Retinal pigment epithelial cell (primary cell): ENCODE results near the gene SCAF11.

Experiments used
- DNase-seq: peaks from one replicate; pipeline ENCODE4 v3.0.0-alpha.2; 2010; ENCODE audit warnings: low read depth
- H3K4me3 ChIP-seq: 2 replicates; pipeline ENCODE4 v1.5.1; 2011; ENCODE audit warnings: mild to moderate bottlenecking, low read length, control low read depth, moderate library complexity
- CTCF ChIP-seq: conservative IDR thresholded peaks from 2 replicates; pipeline ENCODE4 v1.5.1; 2011; ENCODE audit warnings: low read depth, low read length, control low read depth, inconsistent platforms

Gene SCAF11

GRCh38 chr12:45893240-45893639, 97.1 kb downstream of the SCAF11 start:
- H3K4me3 ChIP-seq: no peak overlapping the region
- TF ChIP-seq CTCF: peak; percentile 47
- DNase-seq: peak; percentile 4

GRCh38 chr12:45890276-45890675, 100.1 kb downstream of the SCAF11 start:
- no peak for TF ChIP-seq CTCF

GRCh38 chr12:45887544-45887943, 102.8 kb downstream of the SCAF11 start:
- DNase-seq: no peak
- TF ChIP-seq CTCF: no peak

More at GRCh38 chr12:45890276-45890675, 100.1 kb downstream of the SCAF11 start:
- DNase-seq: no peak
- no peak overlapping the region for H3K4me3 ChIP-seq

GRCh38 chr12:45886685-45887084, 103.7 kb downstream of the SCAF11 start:
- no peak for TF ChIP-seq CTCF
- no peak for DNase-seq
- H3K4me3 ChIP-seq: no peak overlapping the region

More at GRCh38 chr12:45887544-45887943, 102.8 kb downstream of the SCAF11 start:
- no peak overlapping the region for H3K4me3 ChIP-seq

- no peak overlapping the region for H3K4me3 ChIP-seq
- no peak for DNase-seq
- no peak for TF ChIP-seq CTCF
Measured at GRCh38 chr12:45883187-45883586, 107.2 kb downstream of the SCAF11 start.

- TF ChIP-seq CTCF: no peak
- no peak for DNase-seq
- H3K4me3 ChIP-seq: no peak overlapping the region
Measured at GRCh38 chr12:45880533-45880932, 109.8 kb downstream of the SCAF11 start.

GRCh38 chr12:45879363-45879895, 110.9 kb downstream of the SCAF11 start:
- H3K4me3 ChIP-seq: no peak overlapping the region
- DNase-seq: no peak
- TF ChIP-seq CTCF: no peak
